ENCODE results near the gene DBF4B. TPM values are rescaled to one million over a fixed set of nuclear protein-coding genes. Genes with fewer than 3 reads are reported as not detected.

DBF4B gene
- total and polyA plus RNA-seq, 2 of the 13 experiments (the other 11 are each of a cell fraction or from before 2014, with no cell fraction given) = 11.7 to 13.2 TPM

- TF ChIP-seq MIXL1 (CRISPR knock-in tag; IDR thresholded peaks at IDR 0.05) (no peak), ZSCAN25 (CRISPR knock-in tag; IDR thresholded peaks at IDR 0.05) (no peak; the same call in 1 of the 2 replicates), TCF7L2 (IDR thresholded peaks at IDR 0.05; ENCODE audit: low read depth, low read length) (no peak), ZFP90 (CRISPR knock-in tag; IDR thresholded peaks at IDR 0.05; ENCODE audit: borderline replicate concordance) (no peak), ZBTB3 (CRISPR knock-in tag; IDR thresholded peaks at IDR 0.05; ENCODE audit: borderline replicate concordance, low read depth) (no peak), ZFX (CRISPR knock-in tag; IDR thresholded peaks at IDR 0.05; ENCODE audit: low read depth) (peak; percentile 40; the same call in 1 of the 2 replicates), HBP1 (CRISPR knock-in tag; IDR thresholded peaks at IDR 0.05; ENCODE audit: low read depth) (no peak), ZNF251 (CRISPR knock-in tag; IDR thresholded peaks at IDR 0.05) (no peak), THAP11 (CRISPR knock-in tag; IDR thresholded peaks at IDR 0.05) (no peak), MAFK (conservative IDR thresholded peaks at IDR 0.05 in 1 of 2, IDR thresholded peaks at IDR 0.05 in 1 of 2; ENCODE audit: low read length in 2 of 2) (no peak), ZBTB38 (CRISPR knock-in tag; IDR thresholded peaks at IDR 0.05) (no peak), ZNF44 (CRISPR knock-in tag; IDR thresholded peaks at IDR 0.05) (no peak), KDM3A (CRISPR knock-in tag; IDR thresholded peaks at IDR 0.05; ENCODE audit: low read depth) (no peak), ZNF383 (CRISPR knock-in tag; IDR thresholded peaks at IDR 0.05; ENCODE audit: borderline replicate concordance) (no peak), NR2F6 (IDR thresholded peaks at IDR 0.05) (no peak), NR2F6 (CRISPR knock-in tag; IDR thresholded peaks at IDR 0.05) (peak; percentile 28; the same call in 1 of the 2 replicates), NPAS2 (CRISPR knock-in tag; IDR thresholded peaks at IDR 0.05; ENCODE audit: borderline replicate concordance) (no peak), ESRRA (CRISPR knock-in tag; IDR thresholded peaks at IDR 0.05; ENCODE audit: low read depth) (peak; percentile 45; the same call in 1 of the 2 replicates), ZSCAN12 (CRISPR knock-in tag; IDR thresholded peaks at IDR 0.05) (no peak), NRL (CRISPR knock-in tag; IDR thresholded peaks at IDR 0.05; ENCODE audit: borderline replicate concordance) (no peak; the same call in 1 of the 2 replicates), NAIF1 (CRISPR knock-in tag; IDR thresholded peaks at IDR 0.05; ENCODE audit: borderline replicate concordance) (no peak)
- TF ChIP-seq, protein P1, sequence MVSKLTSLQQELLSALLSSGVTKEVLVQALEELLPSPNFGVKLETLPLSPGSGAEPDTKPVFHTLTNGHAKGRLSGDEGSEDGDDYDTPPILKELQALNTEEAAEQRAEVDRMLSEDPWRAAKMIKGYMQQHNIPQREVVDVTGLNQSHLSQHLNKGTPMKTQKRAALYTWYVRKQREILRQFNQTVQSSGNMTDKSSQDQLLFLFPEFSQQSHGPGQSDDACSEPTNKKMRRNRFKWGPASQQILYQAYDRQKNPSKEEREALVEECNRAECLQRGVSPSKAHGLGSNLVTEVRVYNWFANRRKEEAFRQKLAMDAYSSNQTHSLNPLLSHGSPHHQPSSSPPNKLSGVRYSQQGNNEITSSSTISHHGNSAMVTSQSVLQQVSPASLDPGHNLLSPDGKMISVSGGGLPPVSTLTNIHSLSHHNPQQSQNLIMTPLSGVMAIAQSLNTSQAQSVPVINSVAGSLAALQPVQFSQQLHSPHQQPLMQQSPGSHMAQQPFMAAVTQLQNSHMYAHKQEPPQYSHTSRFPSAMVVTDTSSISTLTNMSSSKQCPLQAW (CRISPR knock-in tag; IDR thresholded peaks at IDR 0.05) = 0 out of 2 replicates have a peak, but pooled peaks have one; percentile 47
- TF ChIP-seq, protein P2, sequence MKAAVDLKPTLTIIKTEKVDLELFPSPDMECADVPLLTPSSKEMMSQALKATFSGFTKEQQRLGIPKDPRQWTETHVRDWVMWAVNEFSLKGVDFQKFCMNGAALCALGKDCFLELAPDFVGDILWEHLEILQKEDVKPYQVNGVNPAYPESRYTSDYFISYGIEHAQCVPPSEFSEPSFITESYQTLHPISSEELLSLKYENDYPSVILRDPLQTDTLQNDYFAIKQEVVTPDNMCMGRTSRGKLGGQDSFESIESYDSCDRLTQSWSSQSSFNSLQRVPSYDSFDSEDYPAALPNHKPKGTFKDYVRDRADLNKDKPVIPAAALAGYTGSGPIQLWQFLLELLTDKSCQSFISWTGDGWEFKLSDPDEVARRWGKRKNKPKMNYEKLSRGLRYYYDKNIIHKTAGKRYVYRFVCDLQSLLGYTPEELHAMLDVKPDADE (CRISPR knock-in tag; IDR thresholded peaks at IDR 0.05) = no peak
- TF ChIP-seq, protein P3, sequence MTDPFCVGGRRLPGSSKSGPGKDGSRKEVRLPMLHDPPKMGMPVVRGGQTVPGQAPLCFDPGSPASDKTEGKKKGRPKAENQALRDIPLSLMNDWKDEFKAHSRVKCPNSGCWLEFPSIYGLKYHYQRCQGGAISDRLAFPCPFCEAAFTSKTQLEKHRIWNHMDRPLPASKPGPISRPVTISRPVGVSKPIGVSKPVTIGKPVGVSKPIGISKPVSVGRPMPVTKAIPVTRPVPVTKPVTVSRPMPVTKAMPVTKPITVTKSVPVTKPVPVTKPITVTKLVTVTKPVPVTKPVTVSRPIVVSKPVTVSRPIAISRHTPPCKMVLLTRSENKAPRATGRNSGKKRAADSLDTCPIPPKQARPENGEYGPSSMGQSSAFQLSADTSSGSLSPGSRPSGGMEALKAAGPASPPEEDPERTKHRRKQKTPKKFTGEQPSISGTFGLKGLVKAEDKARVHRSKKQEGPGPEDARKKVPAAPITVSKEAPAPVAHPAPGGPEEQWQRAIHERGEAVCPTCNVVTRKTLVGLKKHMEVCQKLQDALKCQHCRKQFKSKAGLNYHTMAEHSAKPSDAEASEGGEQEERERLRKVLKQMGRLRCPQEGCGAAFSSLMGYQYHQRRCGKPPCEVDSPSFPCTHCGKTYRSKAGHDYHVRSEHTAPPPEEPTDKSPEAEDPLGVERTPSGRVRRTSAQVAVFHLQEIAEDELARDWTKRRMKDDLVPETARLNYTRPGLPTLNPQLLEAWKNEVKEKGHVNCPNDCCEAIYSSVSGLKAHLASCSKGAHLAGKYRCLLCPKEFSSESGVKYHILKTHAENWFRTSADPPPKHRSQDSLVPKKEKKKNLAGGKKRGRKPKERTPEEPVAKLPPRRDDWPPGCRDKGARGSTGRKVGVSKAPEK (CRISPR knock-in tag; IDR thresholded peaks at IDR 0.05; ENCODE audit: borderline replicate concordance) = no peak; the same call in 1 of the 2 replicates
These were observed 61.2 kb downstream of the DBF4B start (continued) for GRCh38 chr17:44769647-44770084.

Data from HepG2 (cell line).